Panc1 (cell line): Measurements from ENCODE around the gene ALPK1. TPM values are rescaled to one million over a fixed set of nuclear protein-coding genes. Genes with fewer than 3 reads are reported as not detected.

ENCODE experiments used
- ATAC-seq: fragments of 200-7000 bp; cut with Tn5 transposase; 2 replicates; pipeline ENCODE4 v1.9.1; 2020; ENCODE audit warnings: mild to moderate bottlenecking, moderate library complexity
- BruUV-seq: library from RNA; stranded (reverse); fragments of 400-500 nt; replicated peaks from 2 replicates; lab custom pipeline; 2021; lab: Mats Ljungman, UMichigan
- CTCF ChIA-PET: fragments of 300-600 bp; sonication (Branson Sonifier 250); formaldehyde crosslinking; loops from one replicate; lab custom pipeline; 2022; ENCODE audit warnings: antibody characterized with exemption; lab: Charles Lee
- POLR2A ChIA-PET: fragments of 300-600 bp; sonication (Branson Sonifier 250); formaldehyde crosslinking; loops from one replicate; lab custom pipeline; 2022; ENCODE audit warnings: antibody characterized with exemption; lab: Charles Lee
- DNase-seq: peaks from one replicate; pipeline ENCODE4 v3.0.0-alpha.2; 2010; ENCODE audit warnings: low read depth, low spot score
- H3K27ac ChIP-seq: 2 replicates; pipeline ENCODE4 v1.5.1; 2011; ENCODE audit warnings: mild to moderate bottlenecking, low read length, inconsistent platforms
- H3K27me3 ChIP-seq: fragments of 200-500 bp; sonication (Bioruptor generic); 2 replicates; pipeline ENCODE4 v1.6.0; 2014; ENCODE audit warnings: low read length, inconsistent platforms; ENCODE audit not compliant: control insufficient read depth, insufficient read depth
- H3K36me3 ChIP-seq: fragments of 200-500 bp; sonication (Bioruptor generic); 2 replicates; pipeline ENCODE4 v1.5.1; 2014; ENCODE audit warnings: inconsistent platforms, mild to moderate bottlenecking, low read length, moderate library complexity; ENCODE audit not compliant: control insufficient read depth, insufficient read depth
- H3K4me1 ChIP-seq: 2 replicates; pipeline ENCODE4 v1.5.1; 2011; ENCODE audit warnings: inconsistent platforms, mild to moderate bottlenecking, low read length, moderate library complexity; ENCODE audit not compliant: control insufficient read depth, insufficient read depth
- H3K4me3 ChIP-seq, 2 experiments: 2 replicates each; pipeline ENCODE4 v1.5.1; 2011 to 2012; ENCODE audit warnings: low read depth in 2 of 2, low read length in 2 of 2, mild to moderate bottlenecking in 2 of 2, inconsistent platforms in 1 of 2, moderate library complexity in 1 of 2
- H3K9me3 ChIP-seq: fragments of 200-500 bp; sonication (Bioruptor generic); 2 replicates; pipeline ENCODE4 v1.5.1; 2014; ENCODE audit warnings: low read depth, mild to moderate bottlenecking, inconsistent platforms, low read length, moderate library complexity; ENCODE audit not compliant: control insufficient read depth, insufficient read depth
- POLR2AphosphoS5 ChIP-seq: IDR thresholded peaks from 2 replicates; pipeline ENCODE4 v1.6.1; 2012; ENCODE audit warnings: mild to moderate bottlenecking, low read depth, low read length, moderate library complexity
- REST ChIP-seq, 2 experiments: IDR thresholded peaks; 2 replicates each; pipeline ENCODE4 v1.6.1; 2011 to 2012; ENCODE audit warnings: low read depth in 2 of 2, control low read depth in 1 of 2, low read length in 1 of 2, mild to moderate bottlenecking in 1 of 2, moderate library complexity in 1 of 2; ENCODE audit not compliant: insufficient read depth in 1 of 2
- SIN3A ChIP-seq: IDR thresholded peaks from 2 replicates; pipeline ENCODE4 v1.6.1; 2012; ENCODE audit warnings: low read depth, mild to moderate bottlenecking, low read length, moderate library complexity, borderline replicate concordance; ENCODE audit not compliant: insufficient read depth
- TCF7L2 ChIP-seq: IDR thresholded peaks from 2 replicates; pipeline ENCODE4 v1.6.1; 2011; ENCODE audit warnings: mild to moderate bottlenecking, low read depth, low read length, inconsistent platforms
- in situ Hi-C: cut with HindIII; loops from 2 replicates; pipeline ENCODE4 v1.10.0; 2016; ENCODE audit warnings: low sequenced_read_pairs, low pct_unique_long_range_greater_than_20kb
- intact Hi-C: fragments of 100-400 bp; cut with micrococcal nuclease; formaldehyde crosslinking; loops from one replicate; pipeline ENCODE4 v1.10.0; 2022; ENCODE audit not compliant: unreplicated experiment
- total RNA-seq: library from RNA; stranded (reverse); gene quantifications from one replicate; pipeline ENCODE4 v1.2.1, GENCODE V29; 2021; ENCODE audit not compliant: unreplicated experiment
- TF ChIP-seq, protein P1 (sequence below): fragments of 450-650 bp; IDR thresholded peaks from 2 replicates; pipeline ENCODE4 v1.5.1; 2017; ENCODE audit warnings: mild to moderate bottlenecking

ALPK1 gene
- total RNA-seq, 1 experiment from 2014 or later: 1.4 TPM

- ChIA-PET POLR2A (interaction anchor here (0.5 kb wide), 1 partner anchor 49 kb away, joined by 4 read pairs; no protein-coding TSS in a partner anchor), CTCF (no interaction called here)
- H3K36me3 ChIP-seq: no peaks in the 10 kb centered on the region; the same call in 1 of the 2 replicates
- no peak for TF ChIP-seq SIN3A
- no peak for TF ChIP-seq REST (IDR thresholded peaks at IDR 0.05; ENCODE audit: insufficient read depth in 1 of 2, low read depth in 2 of 2, low read length in 1 of 2)
- no peak for TF ChIP-seq TCF7L2
- TF ChIP-seq POLR2AphosphoS5: no peak
- TF ChIP-seq, protein P1, sequence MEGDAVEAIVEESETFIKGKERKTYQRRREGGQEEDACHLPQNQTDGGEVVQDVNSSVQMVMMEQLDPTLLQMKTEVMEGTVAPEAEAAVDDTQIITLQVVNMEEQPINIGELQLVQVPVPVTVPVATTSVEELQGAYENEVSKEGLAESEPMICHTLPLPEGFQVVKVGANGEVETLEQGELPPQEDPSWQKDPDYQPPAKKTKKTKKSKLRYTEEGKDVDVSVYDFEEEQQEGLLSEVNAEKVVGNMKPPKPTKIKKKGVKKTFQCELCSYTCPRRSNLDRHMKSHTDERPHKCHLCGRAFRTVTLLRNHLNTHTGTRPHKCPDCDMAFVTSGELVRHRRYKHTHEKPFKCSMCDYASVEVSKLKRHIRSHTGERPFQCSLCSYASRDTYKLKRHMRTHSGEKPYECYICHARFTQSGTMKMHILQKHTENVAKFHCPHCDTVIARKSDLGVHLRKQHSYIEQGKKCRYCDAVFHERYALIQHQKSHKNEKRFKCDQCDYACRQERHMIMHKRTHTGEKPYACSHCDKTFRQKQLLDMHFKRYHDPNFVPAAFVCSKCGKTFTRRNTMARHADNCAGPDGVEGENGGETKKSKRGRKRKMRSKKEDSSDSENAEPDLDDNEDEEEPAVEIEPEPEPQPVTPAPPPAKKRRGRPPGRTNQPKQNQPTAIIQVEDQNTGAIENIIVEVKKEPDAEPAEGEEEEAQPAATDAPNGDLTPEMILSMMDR: no peak
- H3K27me3 ChIP-seq: no peaks in the 10 kb centered on the region
- peak; percentile 42; the same call in 1 of the 2 replicates for ATAC-seq
- TSS peak; percentile 68 for BruUV-seq
- no peaks in the 10 kb centered on the region for H3K9me3 ChIP-seq
- no peak for DNase-seq
- peaks cover 2% of the 10 kb centered on the region; the same call in 1 of the 2 replicates for H3K4me1 ChIP-seq
- intact Hi-C loops: no loop called here
- in situ Hi-C loops: no loop called here
- peak overlapping the region; percentile 83 for H3K27ac ChIP-seq
- peak overlapping the region; percentile 60 to 65 for H3K4me3 ChIP-seq
These were observed 12.3 kb upstream of the ALPK1 start for GRCh38 chr4:112284662-112285411.

GRCh38 chr4:112287258-112287989 is 9.7 kb upstream of the ALPK1 start:
- H3K4me3 ChIP-seq: no peak overlapping the region
- no peaks in the 10 kb centered on the region; the same call in 1 of the 2 replicates for H3K36me3 ChIP-seq
- no peak for ATAC-seq
- POLR2A ChIA-PET: no interaction called here
- no peak for DNase-seq
- H3K9me3 ChIP-seq: no peaks in the 10 kb centered on the region
- in situ Hi-C loops (no loop called here), intact Hi-C loops (no loop called here)
- H3K4me1 ChIP-seq: peaks cover 2% of the 10 kb centered on the region; the same call in 1 of the 2 replicates
- CTCF ChIA-PET: no interaction called here
- H3K27ac ChIP-seq: no peak overlapping the region
- no TSS peak for BruUV-seq
- no peaks in the 10 kb centered on the region for H3K27me3 ChIP-seq
- TF ChIP-seq, protein P1: no peak
- no peak for TF ChIP-seq POLR2AphosphoS5
- no peak for TF ChIP-seq TCF7L2
- TF ChIP-seq SIN3A: no peak
- TF ChIP-seq REST (IDR thresholded peaks at IDR 0.05; ENCODE audit: insufficient read depth in 1 of 2, low read depth in 2 of 2, low read length in 1 of 2): no peak
